KMS-11 (cell line): ENCODE measurements around the gene NINJ2.
A peak's percentile ranks its signal among the peaks of the same experiment; 100 is the strongest.

Experiments used
- H2AFZ ChIP-seq: fragments of 200-600 bp; sonication (generic); 2 replicates; pipeline ENCODE4 v1.6.1; 2016; ENCODE audit warnings: antibody characterized with exemption, mixed run types, low read depth
- H3K27ac ChIP-seq: fragments of 200-600 bp; sonication (generic); 2 replicates; pipeline ENCODE4 v1.6.1; 2016; ENCODE audit warnings: mild to moderate bottlenecking, mixed run types
- H3K27me3 ChIP-seq: fragments of 200-600 bp; sonication (generic); 2 replicates; pipeline ENCODE4 v1.6.1; 2017; ENCODE audit warnings: mild to moderate bottlenecking, low read depth, mixed run types, moderate library complexity; ENCODE audit not compliant: insufficient read depth
- H3K36me3 ChIP-seq: fragments of 200-600 bp; sonication (generic); 2 replicates; pipeline ENCODE4 v1.6.1; 2017; ENCODE audit warnings: mild to moderate bottlenecking, mixed run types; ENCODE audit not compliant: insufficient read depth
- H3K4me1 ChIP-seq: fragments of 200-600 bp; sonication (generic); 2 replicates; pipeline ENCODE4 v1.6.1; 2016; ENCODE audit warnings: mild to moderate bottlenecking, low read depth, mixed run types; ENCODE audit not compliant: poor library complexity, severe bottlenecking
- H3K4me2 ChIP-seq: fragments of 200-600 bp; sonication (generic); 2 replicates; pipeline ENCODE4 v1.7.0; 2016; ENCODE audit warnings: mild to moderate bottlenecking, mixed run types
- H3K4me3 ChIP-seq: fragments of 200-600 bp; sonication (generic); IDR thresholded peaks from 2 replicates; pipeline ENCODE4 v1.6.1; 2017; ENCODE audit warnings: low read depth, low read length, mixed read lengths; ENCODE audit not compliant: insufficient read depth
- H3K79me2 ChIP-seq: fragments of 200-600 bp; sonication (generic); 2 replicates; pipeline ENCODE4 v1.6.1; 2016; ENCODE audit warnings: low read depth, mixed run types; ENCODE audit not compliant: insufficient read depth
- H3K9ac ChIP-seq: fragments of 200-600 bp; sonication (generic); 2 replicates; pipeline ENCODE4 v1.6.1; 2016; ENCODE audit warnings: mild to moderate bottlenecking, mixed run types
- H4K20me1 ChIP-seq: fragments of 200-600 bp; sonication (generic); 2 replicates; pipeline ENCODE4 v1.6.1; 2016; ENCODE audit warnings: mild to moderate bottlenecking, mixed run types; ENCODE audit not compliant: insufficient read depth
- CTCF ChIP-seq: fragments of 200-600 bp; sonication (generic); conservative IDR thresholded peaks from 2 replicates; pipeline ENCODE4 v1.6.1; 2017; ENCODE audit warnings: low read depth, mild to moderate bottlenecking, antibody characterized with exemption, low read length, moderate library complexity, mixed read lengths

The NINJ2 gene

DNA sequence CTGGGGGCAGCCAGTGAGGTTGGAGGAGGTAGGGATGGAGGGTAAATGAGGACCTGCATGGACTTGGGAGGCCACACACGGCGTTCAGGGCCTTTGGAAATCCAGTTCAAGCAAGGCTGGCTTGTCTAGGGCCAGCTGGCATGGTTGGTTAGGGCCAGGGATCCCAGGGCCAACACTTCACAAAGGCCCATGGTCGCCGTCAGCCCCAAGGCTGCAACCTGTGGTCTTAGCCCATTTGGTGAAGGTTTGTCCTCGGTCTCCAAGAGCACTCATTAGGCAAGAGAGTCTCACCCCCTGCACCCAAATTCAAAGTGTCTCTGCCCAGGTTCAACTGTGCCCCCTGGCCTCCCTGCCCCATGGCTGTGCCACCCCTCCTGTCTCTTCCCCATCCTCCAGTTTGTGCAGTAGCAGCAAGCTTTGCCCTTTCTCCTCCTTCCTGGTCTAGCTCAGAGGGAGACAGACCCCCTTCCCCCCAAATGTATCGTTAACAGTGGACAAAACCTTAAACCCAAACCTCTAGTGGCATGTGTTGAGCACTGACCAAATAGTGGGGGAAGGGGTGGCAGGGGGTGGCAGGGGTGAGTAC lies 94.1 kb downstream of the NINJ2 start:
- Histone ChIP-seq H3K36me3 (no peaks in the 10 kb centered on the region), H3K4me1 (no peaks in the 10 kb centered on the region), H3K4me2 (peak overlapping the region; percentile 94), H3K27me3 (no peaks in the 10 kb centered on the region), H2AFZ (peak overlapping the region; percentile 99), H4K20me1 (no peaks in the 10 kb centered on the region), H3K4me3 (no peak overlapping the region), H3K79me2 (no peaks in the 10 kb centered on the region), H3K27ac (no peak overlapping the region), H3K9ac (peak overlapping the region; percentile 37; the same call in 1 of the 2 replicates)
- TF ChIP-seq CTCF, result no peak

GRCh38 chr12:568486-568885 lies 94.8 kb downstream of the NINJ2 start:
- H3K4me3 ChIP-seq, result no peak overlapping the region
- no peak overlapping the region for H2AFZ ChIP-seq
- H3K9ac ChIP-seq, result no peak overlapping the region
- no peak overlapping the region for H3K4me2 ChIP-seq
- H3K79me2 ChIP-seq, result no peaks in the 10 kb centered on the region
- H3K27me3 ChIP-seq, result no peaks in the 10 kb centered on the region
- H4K20me1 ChIP-seq, result no peaks in the 10 kb centered on the region
- H3K27ac ChIP-seq, result no peak overlapping the region
- no peaks in the 10 kb centered on the region for H3K36me3 ChIP-seq
- H3K4me1 ChIP-seq, result no peaks in the 10 kb centered on the region
- no peak for TF ChIP-seq CTCF

DNA sequence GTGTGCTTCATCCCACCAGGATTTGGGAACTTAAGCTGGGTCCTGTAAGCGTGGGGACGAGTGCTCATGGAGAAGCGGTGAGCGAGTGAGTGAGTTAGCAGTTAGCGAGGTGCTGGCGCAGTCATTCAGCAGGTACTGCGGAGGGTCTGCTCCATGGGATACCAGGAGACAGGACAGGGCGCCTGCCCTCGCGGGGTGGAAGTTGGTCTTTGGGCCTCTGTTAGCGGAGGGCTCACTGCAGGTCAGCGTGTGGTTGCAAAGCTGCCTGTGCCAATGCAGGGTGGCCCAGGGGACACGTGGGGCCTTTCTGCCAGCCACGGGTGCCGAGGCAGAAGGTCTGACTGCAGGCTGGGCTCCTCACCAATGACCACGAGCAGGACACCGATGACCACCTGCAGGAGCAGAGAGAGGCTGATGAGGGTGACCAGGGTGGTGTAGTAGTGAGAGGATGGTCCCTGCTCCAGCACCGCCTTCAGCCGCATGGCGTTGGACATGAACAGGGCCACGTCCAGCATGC lies 97.6 kb downstream of the NINJ2 start:
- Histone ChIP-seq H3K27ac (no peak overlapping the region), H4K20me1 (no peaks in the 10 kb centered on the region), H3K9ac (no peak overlapping the region), H3K36me3 (no peaks in the 10 kb centered on the region), H3K27me3 (no peaks in the 10 kb centered on the region), H2AFZ (no peak overlapping the region), H3K79me2 (no peaks in the 10 kb centered on the region), H3K4me3 (no peak overlapping the region), H3K4me1 (no peaks in the 10 kb centered on the region), H3K4me2 (no peak overlapping the region)
- TF ChIP-seq CTCF, result no peak

GRCh38 chr12:565161-565560 lies 98.1 kb downstream of the NINJ2 start:
- Histone ChIP-seq H3K36me3 (no peaks in the 10 kb centered on the region), H3K27ac (no peak overlapping the region), H3K79me2 (no peaks in the 10 kb centered on the region), H3K4me1 (no peaks in the 10 kb centered on the region), H3K4me3 (no peak overlapping the region), H2AFZ (no peak overlapping the region), H3K9ac (no peak overlapping the region), H4K20me1 (no peaks in the 10 kb centered on the region), H3K4me2 (no peak overlapping the region), H3K27me3 (no peaks in the 10 kb centered on the region)
- TF ChIP-seq CTCF, result no peak
